Inferior parietal cortex (tissue), 1 donor: ENCODE measurements around the gene C16orf95.

ENCODE experiments used
- DNase-seq: peaks from one replicate; pipeline ENCODE4 v3.0.0-alpha.2; 2016; ENCODE audit errors: extremely low spot score

Gene C16orf95

DNA sequence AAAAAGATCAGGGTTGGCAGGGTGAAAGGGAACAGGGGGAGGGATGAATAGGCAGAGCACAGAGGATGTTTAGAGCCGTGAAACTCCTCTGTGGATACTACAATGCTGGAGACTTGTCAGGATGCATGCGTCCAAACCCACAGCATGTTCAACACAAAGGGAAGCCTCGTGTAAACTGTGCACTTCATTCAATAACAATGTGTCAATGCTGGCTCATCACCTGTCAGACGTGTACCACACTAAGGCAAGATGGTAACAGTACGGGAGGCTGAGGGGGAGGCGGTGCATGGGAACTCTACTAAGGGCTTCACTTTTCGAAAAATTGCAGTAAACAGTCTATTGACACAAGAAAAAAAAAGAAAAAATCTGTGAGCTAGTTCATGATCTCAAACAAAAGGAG lies 63.7 kb downstream of the C16orf95 start:
- no peak for DNase-seq
